ENCODE measurements around the gene ROR1.

ROR1 gene

GRCh38 chr1:64150729-64151230, 377.0 kb downstream of the ROR1 start:
- Histone ChIP-seq H3K9ac (ENCODE audit: low read length) (no peak overlapping the region), H3K27me3 (ENCODE audit: control insufficient read depth, insufficient read depth, low read length) (no peaks in the 10 kb centered on the region), H3K4me1 (ENCODE audit: control insufficient read depth, insufficient read depth, low read length) (no peaks in the 10 kb centered on the region), H3K36me3 (ENCODE audit: control insufficient read depth, insufficient read depth, low read length) (no peaks in the 10 kb centered on the region), H3K9me3 (ENCODE audit: control insufficient read depth, low read length) (no peaks in the 10 kb centered on the region), H3K4me3 (ENCODE audit: low read length) (no peak overlapping the region)

- no peaks in the 10 kb centered on the region for H3K4me1 ChIP-seq (ENCODE audit: control insufficient read depth, insufficient read depth, low read length)
- H3K9me3 ChIP-seq (ENCODE audit: control insufficient read depth, low read length): no peaks in the 10 kb centered on the region
- H3K9ac ChIP-seq (ENCODE audit: low read length): no peak overlapping the region
- no peaks in the 10 kb centered on the region for H3K27me3 ChIP-seq (ENCODE audit: control insufficient read depth, insufficient read depth, low read length)
- H3K36me3 ChIP-seq (ENCODE audit: control insufficient read depth, insufficient read depth, low read length): no peaks in the 10 kb centered on the region
- no peak overlapping the region for H3K4me3 ChIP-seq (ENCODE audit: low read length)
Observed at GRCh38 chr1:64155278-64155677, 381.5 kb downstream of the ROR1 start.

DNA sequence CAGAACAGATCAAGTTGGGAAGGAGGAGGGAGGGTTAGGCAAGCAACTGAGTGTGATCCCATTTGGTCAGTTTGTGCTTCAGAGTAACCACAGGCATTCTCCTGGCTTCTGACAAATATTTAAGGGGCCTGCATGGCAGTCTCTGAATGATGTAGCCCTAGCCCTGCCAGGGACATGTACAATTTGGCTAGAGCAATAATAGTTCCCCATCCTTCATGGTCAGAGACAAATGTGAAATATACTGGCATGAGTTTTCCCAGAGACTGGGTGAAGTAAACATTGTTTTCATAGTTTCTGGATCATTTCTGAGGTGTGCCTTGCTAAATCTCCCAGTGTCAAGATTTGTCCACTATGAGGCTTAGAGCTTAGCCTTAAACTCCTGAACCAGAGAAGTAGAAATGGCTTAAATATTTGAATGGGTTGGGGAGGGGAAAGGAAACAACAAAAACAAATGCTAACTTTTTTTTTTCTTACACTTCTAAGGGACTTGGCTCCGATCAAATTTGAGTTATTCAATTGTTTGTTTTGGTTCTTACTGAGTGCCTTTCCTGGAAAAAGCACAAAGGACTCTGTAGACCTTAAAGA, 387.6 kb downstream of the ROR1 start:
- H3K9me3 ChIP-seq (ENCODE audit: control insufficient read depth, low read length): no peaks in the 10 kb centered on the region
- H3K4me3 ChIP-seq (ENCODE audit: low read length): no peak overlapping the region
- peaks cover 4% of the 10 kb centered on the region for H3K4me1 ChIP-seq (ENCODE audit: control insufficient read depth, insufficient read depth, low read length)
- no peaks in the 10 kb centered on the region for H3K36me3 ChIP-seq (ENCODE audit: control insufficient read depth, insufficient read depth, low read length)
- H3K9ac ChIP-seq (ENCODE audit: low read length): no peak overlapping the region
- no peaks in the 10 kb centered on the region for H3K27me3 ChIP-seq (ENCODE audit: control insufficient read depth, insufficient read depth, low read length)

GRCh38 chr1:64162151-64162550, 388.3 kb downstream of the ROR1 start:
- Histone ChIP-seq H3K36me3 (ENCODE audit: control insufficient read depth, insufficient read depth, low read length) (no peaks in the 10 kb centered on the region), H3K27me3 (ENCODE audit: control insufficient read depth, insufficient read depth, low read length) (no peaks in the 10 kb centered on the region), H3K4me3 (ENCODE audit: low read length) (no peak overlapping the region), H3K9me3 (ENCODE audit: control insufficient read depth, low read length) (no peaks in the 10 kb centered on the region), H3K9ac (ENCODE audit: low read length) (no peak overlapping the region), H3K4me1 (ENCODE audit: control insufficient read depth, insufficient read depth, low read length) (peaks cover 4% of the 10 kb centered on the region)

DNA sequence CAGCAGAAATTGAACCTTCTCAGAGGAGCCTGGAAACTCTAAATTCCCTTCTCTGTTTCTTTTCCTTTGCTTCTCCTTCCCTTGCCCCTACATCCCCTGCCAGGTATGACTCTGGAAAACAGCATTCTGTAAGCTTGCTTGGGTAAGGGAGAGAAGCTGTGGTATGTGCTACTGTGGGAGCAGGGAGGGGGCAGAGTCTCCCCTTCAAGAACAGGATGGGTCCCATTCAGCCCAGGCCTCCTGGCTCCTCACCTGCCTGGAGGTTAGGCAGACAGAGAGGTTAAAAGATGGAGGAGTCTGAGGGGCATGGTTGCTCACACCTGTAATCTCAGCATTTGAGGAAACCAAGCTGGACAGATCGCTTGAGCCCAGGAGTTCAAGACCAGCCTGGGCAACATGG, 389.0 kb downstream of the ROR1 start:
- Histone ChIP-seq H3K4me3 (ENCODE audit: low read length) (no peak overlapping the region), H3K9ac (ENCODE audit: low read length) (no peak overlapping the region), H3K36me3 (ENCODE audit: control insufficient read depth, insufficient read depth, low read length) (no peaks in the 10 kb centered on the region), H3K4me1 (ENCODE audit: control insufficient read depth, insufficient read depth, low read length) (peaks cover 4% of the 10 kb centered on the region), H3K27me3 (ENCODE audit: control insufficient read depth, insufficient read depth, low read length) (no peaks in the 10 kb centered on the region), H3K9me3 (ENCODE audit: control insufficient read depth, low read length) (no peaks in the 10 kb centered on the region)

DNA sequence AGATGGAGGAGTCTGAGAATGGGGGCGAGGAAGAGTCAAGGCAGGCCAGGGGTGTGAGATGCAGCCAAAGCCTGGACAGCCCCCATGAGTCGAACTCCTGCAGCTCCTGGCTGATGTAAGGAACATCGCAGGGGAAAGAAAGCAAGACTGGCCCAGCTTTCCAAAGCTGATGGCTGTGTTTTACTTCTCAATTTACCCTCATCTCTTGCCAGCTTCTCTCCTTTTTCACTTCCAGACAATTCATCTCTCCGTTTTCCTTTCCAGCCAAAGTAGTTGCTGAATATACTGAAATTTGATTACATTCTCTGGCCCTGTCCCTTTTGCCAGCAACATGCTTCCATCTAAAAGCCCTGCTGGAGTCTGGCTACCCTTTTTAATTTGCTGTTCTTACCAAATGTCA, 389.6 kb downstream of the ROR1 start:
- peaks cover 4% of the 10 kb centered on the region for H3K4me1 ChIP-seq (ENCODE audit: control insufficient read depth, insufficient read depth, low read length)
- H3K4me3 ChIP-seq (ENCODE audit: low read length): no peak overlapping the region
- H3K9me3 ChIP-seq (ENCODE audit: control insufficient read depth, low read length): no peaks in the 10 kb centered on the region

DNA sequence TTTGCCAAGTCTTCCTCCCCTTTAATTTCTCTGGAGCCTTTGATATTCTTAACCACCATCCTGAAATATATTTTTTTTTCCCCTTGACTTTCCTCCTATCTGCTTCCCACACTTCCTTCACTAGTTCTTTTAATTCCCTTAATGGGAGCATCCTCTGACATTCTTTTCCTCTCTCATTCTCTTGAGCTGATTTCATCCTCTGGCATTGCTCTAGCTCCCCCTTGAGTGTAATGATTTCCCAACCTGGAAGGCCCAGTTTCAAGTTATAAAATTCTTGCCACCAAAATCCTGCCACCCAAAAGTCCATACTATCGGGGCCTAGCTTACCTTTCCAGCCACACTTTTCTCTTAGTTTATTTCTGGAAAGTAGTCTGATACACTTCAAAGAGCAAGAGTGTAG, 390.2 kb downstream of the ROR1 start:
- Histone ChIP-seq H3K4me1 (ENCODE audit: control insufficient read depth, insufficient read depth, low read length) (peaks cover 4% of the 10 kb centered on the region), H3K36me3 (ENCODE audit: control insufficient read depth, insufficient read depth, low read length) (no peaks in the 10 kb centered on the region), H3K27me3 (ENCODE audit: control insufficient read depth, insufficient read depth, low read length) (no peaks in the 10 kb centered on the region), H3K9ac (ENCODE audit: low read length) (no peak overlapping the region), H3K9me3 (ENCODE audit: control insufficient read depth, low read length) (no peaks in the 10 kb centered on the region), H3K4me3 (ENCODE audit: low read length) (no peak overlapping the region)

More for the DNA sequence above, 389.6 kb downstream of the ROR1 start:
- Histone ChIP-seq H3K9ac (ENCODE audit: low read length) (no peak overlapping the region), H3K36me3 (ENCODE audit: control insufficient read depth, insufficient read depth, low read length) (no peaks in the 10 kb centered on the region), H3K27me3 (ENCODE audit: control insufficient read depth, insufficient read depth, low read length) (no peaks in the 10 kb centered on the region)

GRCh38 chr1:64166629-64167028, 392.8 kb downstream of the ROR1 start:
- peaks cover 4% of the 10 kb centered on the region for H3K4me1 ChIP-seq (ENCODE audit: control insufficient read depth, insufficient read depth, low read length)
- H3K4me3 ChIP-seq (ENCODE audit: low read length): no peak overlapping the region
- H3K9me3 ChIP-seq (ENCODE audit: control insufficient read depth, low read length): no peaks in the 10 kb centered on the region
- H3K27me3 ChIP-seq (ENCODE audit: control insufficient read depth, insufficient read depth, low read length): no peaks in the 10 kb centered on the region
- no peaks in the 10 kb centered on the region for H3K36me3 ChIP-seq (ENCODE audit: control insufficient read depth, insufficient read depth, low read length)
- H3K9ac ChIP-seq (ENCODE audit: low read length): no peak overlapping the region

GRCh38 chr1:64167176-64167575, 393.4 kb downstream of the ROR1 start:
- Histone ChIP-seq H3K4me1 (ENCODE audit: control insufficient read depth, insufficient read depth, low read length) (peaks cover 4% of the 10 kb centered on the region), H3K4me3 (ENCODE audit: low read length) (no peak overlapping the region), H3K36me3 (ENCODE audit: control insufficient read depth, insufficient read depth, low read length) (no peaks in the 10 kb centered on the region), H3K27me3 (ENCODE audit: control insufficient read depth, insufficient read depth, low read length) (no peaks in the 10 kb centered on the region), H3K9ac (ENCODE audit: low read length) (no peak overlapping the region), H3K9me3 (ENCODE audit: control insufficient read depth, low read length) (no peaks in the 10 kb centered on the region)

DNA sequence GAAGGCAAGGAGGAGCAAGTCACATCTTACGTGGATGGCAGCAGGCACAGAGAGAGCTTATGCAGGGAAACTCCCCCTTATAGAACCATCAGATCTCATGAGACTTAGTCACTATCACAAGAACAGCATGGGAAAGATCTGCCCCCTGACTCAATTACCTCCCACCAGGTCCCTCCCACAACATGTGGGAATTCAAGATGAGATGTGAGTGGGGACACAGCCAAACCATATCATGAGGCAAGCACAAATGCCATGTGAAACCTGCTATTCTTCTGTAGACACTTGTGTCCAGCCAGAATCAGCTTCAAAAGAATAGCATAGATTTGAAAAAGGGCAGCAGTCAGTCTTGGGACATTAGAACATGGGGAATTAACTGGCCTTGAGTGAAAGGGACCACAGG, 397.4 kb downstream of the ROR1 start:
- Histone ChIP-seq H3K4me3 (ENCODE audit: low read length) (no peak overlapping the region), H3K9me3 (ENCODE audit: control insufficient read depth, low read length) (no peaks in the 10 kb centered on the region), H3K4me1 (ENCODE audit: control insufficient read depth, insufficient read depth, low read length) (no peaks in the 10 kb centered on the region), H3K27me3 (ENCODE audit: control insufficient read depth, insufficient read depth, low read length) (no peaks in the 10 kb centered on the region), H3K36me3 (ENCODE audit: control insufficient read depth, insufficient read depth, low read length) (no peaks in the 10 kb centered on the region), H3K9ac (ENCODE audit: low read length) (no peak overlapping the region)

DNA sequence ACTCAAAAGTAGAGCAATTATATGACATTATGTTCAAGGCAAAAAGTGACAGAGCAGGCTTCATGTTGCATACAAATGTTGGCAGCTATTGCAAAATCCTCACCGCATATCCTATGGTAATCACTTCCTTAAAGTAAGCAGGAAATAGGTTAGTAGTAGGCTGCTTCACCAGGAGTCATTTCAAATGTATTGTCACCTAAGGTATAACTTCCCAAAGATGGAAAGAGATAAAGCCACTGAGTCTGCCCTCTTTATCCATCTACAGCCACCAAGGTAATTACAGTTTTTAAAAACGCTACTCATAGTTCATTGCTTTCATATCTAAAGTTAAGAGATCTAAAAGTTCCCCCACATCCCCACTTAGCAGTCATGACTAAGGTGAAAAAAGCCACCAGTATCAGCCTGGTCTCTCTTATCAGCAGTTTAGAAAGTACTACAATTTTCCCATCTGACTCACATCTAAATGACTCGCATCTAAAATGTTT, 398.0 kb downstream of the ROR1 start:
- Histone ChIP-seq H3K9ac (ENCODE audit: low read length) (no peak overlapping the region), H3K36me3 (ENCODE audit: control insufficient read depth, insufficient read depth, low read length) (no peaks in the 10 kb centered on the region), H3K27me3 (ENCODE audit: control insufficient read depth, insufficient read depth, low read length) (no peaks in the 10 kb centered on the region), H3K4me1 (ENCODE audit: control insufficient read depth, insufficient read depth, low read length) (no peaks in the 10 kb centered on the region), H3K4me3 (ENCODE audit: low read length) (no peak overlapping the region), H3K9me3 (ENCODE audit: control insufficient read depth, low read length) (no peaks in the 10 kb centered on the region)

GRCh38 chr1:64172458-64172983, 398.7 kb downstream of the ROR1 start:
- no peak overlapping the region for H3K9ac ChIP-seq (ENCODE audit: low read length)
- H3K36me3 ChIP-seq (ENCODE audit: control insufficient read depth, insufficient read depth, low read length): no peaks in the 10 kb centered on the region
- H3K27me3 ChIP-seq (ENCODE audit: control insufficient read depth, insufficient read depth, low read length): no peaks in the 10 kb centered on the region
- H3K9me3 ChIP-seq (ENCODE audit: control insufficient read depth, low read length): no peaks in the 10 kb centered on the region
- H3K4me3 ChIP-seq (ENCODE audit: low read length): no peak overlapping the region
- H3K4me1 ChIP-seq (ENCODE audit: control insufficient read depth, insufficient read depth, low read length): no peaks in the 10 kb centered on the region
